Measurements from ENCODE around the gene PKIB.
"Not testable (repeated sequence)": the region's sequence is repeated elsewhere in the genome, so short reads cannot be mapped to it uniquely, and the experiment has no call there.

Gene PKIB

GRCh38 chr6:122735582-122735981, 125.4 kb downstream of the PKIB start:
- H3K4me3 ChIP-seq (ENCODE audit: low read depth, low read length), result no peak overlapping the region
- no peak overlapping the region for H2AFZ ChIP-seq (ENCODE audit: low read length, unreplicated experiment)
- H3K79me2 ChIP-seq (ENCODE audit: control insufficient read depth, insufficient read depth, low read length, unreplicated experiment), result no peaks in the 10 kb centered on the region
- no peaks in the 10 kb centered on the region for H3K36me3 ChIP-seq (ENCODE audit: insufficient read depth, low read length)
- H3K27me3 ChIP-seq (ENCODE audit: insufficient read depth, low read length), result 0 out of 2 replicates have a peak, but pooled peaks cover 4% of the 10 kb centered on the region
- no peaks in the 10 kb centered on the region for H3K4me1 ChIP-seq (ENCODE audit: control insufficient read depth, insufficient read depth, low read length, unreplicated experiment)
- no peak overlapping the region for H3K27ac ChIP-seq (ENCODE audit: low read depth, low read length)

GRCh38 chr6:122736163-122736562, 126.0 kb downstream of the PKIB start:
- Histone ChIP-seq H3K27ac (ENCODE audit: low read depth, low read length) (no peak overlapping the region), H3K4me3 (ENCODE audit: low read depth, low read length) (no peak overlapping the region), H3K79me2 (ENCODE audit: control insufficient read depth, insufficient read depth, low read length, unreplicated experiment) (no peaks in the 10 kb centered on the region), H2AFZ (ENCODE audit: low read length, unreplicated experiment) (no peak overlapping the region), H3K36me3 (ENCODE audit: insufficient read depth, low read length) (no peaks in the 10 kb centered on the region), H3K4me1 (ENCODE audit: control insufficient read depth, insufficient read depth, low read length, unreplicated experiment) (no peaks in the 10 kb centered on the region), H3K27me3 (ENCODE audit: insufficient read depth, low read length) (0 out of 2 replicates have a peak, but pooled peaks cover 4% of the 10 kb centered on the region)

- Histone ChIP-seq H3K4me3 (ENCODE audit: low read depth, low read length) (no peak overlapping the region), H3K27ac (ENCODE audit: low read depth, low read length) (no peak overlapping the region), H3K79me2 (ENCODE audit: control insufficient read depth, insufficient read depth, low read length, unreplicated experiment) (no peaks in the 10 kb centered on the region), H3K27me3 (ENCODE audit: insufficient read depth, low read length) (0 out of 2 replicates have a peak, but pooled peaks cover 4% of the 10 kb centered on the region), H3K4me1 (ENCODE audit: control insufficient read depth, insufficient read depth, low read length, unreplicated experiment) (no peaks in the 10 kb centered on the region), H2AFZ (ENCODE audit: low read length, unreplicated experiment) (no peak overlapping the region), H3K36me3 (ENCODE audit: insufficient read depth, low read length) (no peaks in the 10 kb centered on the region)
Measured at GRCh38 chr6:122736616-122737015, 126.4 kb downstream of the PKIB start.

- no peaks in the 10 kb centered on the region for H3K4me1 ChIP-seq (ENCODE audit: control insufficient read depth, insufficient read depth, low read length, unreplicated experiment)
- no peak overlapping the region for H3K4me3 ChIP-seq (ENCODE audit: low read depth, low read length)
- H3K27me3 ChIP-seq (ENCODE audit: insufficient read depth, low read length), result no peaks in the 10 kb centered on the region
- no peaks in the 10 kb centered on the region for H3K36me3 ChIP-seq (ENCODE audit: insufficient read depth, low read length)
- H2AFZ ChIP-seq (ENCODE audit: low read length, unreplicated experiment), result no peak overlapping the region
- H3K27ac ChIP-seq (ENCODE audit: low read depth, low read length), result no peak overlapping the region
- no peaks in the 10 kb centered on the region for H3K79me2 ChIP-seq (ENCODE audit: control insufficient read depth, insufficient read depth, low read length, unreplicated experiment)
Measured at GRCh38 chr6:122740091-122740490, 129.9 kb downstream of the PKIB start.

GRCh38 chr6:122740936-122741335, 130.7 kb downstream of the PKIB start:
- no peak overlapping the region for H2AFZ ChIP-seq (ENCODE audit: low read length, unreplicated experiment)
- H3K79me2 ChIP-seq (ENCODE audit: control insufficient read depth, insufficient read depth, low read length, unreplicated experiment), result no peaks in the 10 kb centered on the region
- no peaks in the 10 kb centered on the region for H3K4me1 ChIP-seq (ENCODE audit: control insufficient read depth, insufficient read depth, low read length, unreplicated experiment)
- H3K27me3 ChIP-seq (ENCODE audit: insufficient read depth, low read length), result no peaks in the 10 kb centered on the region
- H3K27ac ChIP-seq (ENCODE audit: low read depth, low read length), result no peak overlapping the region
- H3K4me3 ChIP-seq (ENCODE audit: low read depth, low read length), result no peak overlapping the region
- H3K36me3 ChIP-seq (ENCODE audit: insufficient read depth, low read length), result no peaks in the 10 kb centered on the region

GRCh38 chr6:122744247-122744646, 134.0 kb downstream of the PKIB start:
- not testable (repeated sequence) for H3K4me3 ChIP-seq (ENCODE audit: low read depth, low read length); H3K4me1 ChIP-seq (ENCODE audit: control insufficient read depth, insufficient read depth, low read length, unreplicated experiment); H2AFZ ChIP-seq (ENCODE audit: low read length, unreplicated experiment); H3K36me3 ChIP-seq (ENCODE audit: insufficient read depth, low read length); H3K27me3 ChIP-seq (ENCODE audit: insufficient read depth, low read length); H3K27ac ChIP-seq (ENCODE audit: low read depth, low read length); H3K79me2 ChIP-seq (ENCODE audit: control insufficient read depth, insufficient read depth, low read length, unreplicated experiment)

- not testable (repeated sequence) for H3K4me1 ChIP-seq (ENCODE audit: control insufficient read depth, insufficient read depth, low read length, unreplicated experiment); H3K79me2 ChIP-seq (ENCODE audit: control insufficient read depth, insufficient read depth, low read length, unreplicated experiment); H3K4me3 ChIP-seq (ENCODE audit: low read depth, low read length); H3K27ac ChIP-seq (ENCODE audit: low read depth, low read length); H3K27me3 ChIP-seq (ENCODE audit: insufficient read depth, low read length); H3K36me3 ChIP-seq (ENCODE audit: insufficient read depth, low read length); H2AFZ ChIP-seq (ENCODE audit: low read length, unreplicated experiment)
Measured at GRCh38 chr6:122744856-122745255, 134.7 kb downstream of the PKIB start.

- no peak overlapping the region for H2AFZ ChIP-seq (ENCODE audit: low read length, unreplicated experiment)
- H3K36me3 ChIP-seq (ENCODE audit: insufficient read depth, low read length), result no peaks in the 10 kb centered on the region
- no peaks in the 10 kb centered on the region for H3K4me1 ChIP-seq (ENCODE audit: control insufficient read depth, insufficient read depth, low read length, unreplicated experiment)
- no peak overlapping the region for H3K4me3 ChIP-seq (ENCODE audit: low read depth, low read length)
- H3K79me2 ChIP-seq (ENCODE audit: control insufficient read depth, insufficient read depth, low read length, unreplicated experiment), result no peaks in the 10 kb centered on the region
- H3K27ac ChIP-seq (ENCODE audit: low read depth, low read length), result no peak overlapping the region
- no peaks in the 10 kb centered on the region for H3K27me3 ChIP-seq (ENCODE audit: insufficient read depth, low read length)
Measured at GRCh38 chr6:122746688-122747087, 136.5 kb downstream of the PKIB start.

- H3K27me3 ChIP-seq (ENCODE audit: insufficient read depth, low read length), result no peaks in the 10 kb centered on the region
- H2AFZ ChIP-seq (ENCODE audit: low read length, unreplicated experiment), result no peak overlapping the region
- no peak overlapping the region for H3K27ac ChIP-seq (ENCODE audit: low read depth, low read length)
- H3K79me2 ChIP-seq (ENCODE audit: control insufficient read depth, insufficient read depth, low read length, unreplicated experiment), result no peaks in the 10 kb centered on the region
- no peaks in the 10 kb centered on the region for H3K4me1 ChIP-seq (ENCODE audit: control insufficient read depth, insufficient read depth, low read length, unreplicated experiment)
- H3K36me3 ChIP-seq (ENCODE audit: insufficient read depth, low read length), result no peaks in the 10 kb centered on the region
- H3K4me3 ChIP-seq (ENCODE audit: low read depth, low read length), result no peak overlapping the region
Measured at GRCh38 chr6:122747573-122747972, 137.4 kb downstream of the PKIB start.

- H3K27ac ChIP-seq (ENCODE audit: low read depth, low read length); H3K79me2 ChIP-seq (ENCODE audit: control insufficient read depth, insufficient read depth, low read length, unreplicated experiment); H3K27me3 ChIP-seq (ENCODE audit: insufficient read depth, low read length): not testable (repeated sequence)
Measured at GRCh38 chr6:122748945-122749344, 138.7 kb downstream of the PKIB start.

GRCh38 chr6:122749451-122750050, 139.3 kb downstream of the PKIB start:
- no peak overlapping the region for H2AFZ ChIP-seq (ENCODE audit: low read length, unreplicated experiment)
- H3K4me1 ChIP-seq (ENCODE audit: control insufficient read depth, insufficient read depth, low read length, unreplicated experiment), result no peaks in the 10 kb centered on the region
- no peaks in the 10 kb centered on the region for H3K27me3 ChIP-seq (ENCODE audit: insufficient read depth, low read length)
- H3K27ac ChIP-seq (ENCODE audit: low read depth, low read length), result no peak overlapping the region
- H3K79me2 ChIP-seq (ENCODE audit: control insufficient read depth, insufficient read depth, low read length, unreplicated experiment), result no peaks in the 10 kb centered on the region
- H3K36me3 ChIP-seq (ENCODE audit: insufficient read depth, low read length), result no peaks in the 10 kb centered on the region
- no peak overlapping the region for H3K4me3 ChIP-seq (ENCODE audit: low read depth, low read length)

More at GRCh38 chr6:122748945-122749344, 138.7 kb downstream of the PKIB start:
- H3K36me3 ChIP-seq (ENCODE audit: insufficient read depth, low read length); H3K4me1 ChIP-seq (ENCODE audit: control insufficient read depth, insufficient read depth, low read length, unreplicated experiment); H2AFZ ChIP-seq (ENCODE audit: low read length, unreplicated experiment); H3K4me3 ChIP-seq (ENCODE audit: low read depth, low read length): not testable (repeated sequence)
